GM10847 (cell line): ENCODE results near the gene PRRG3.

Experiments used
- POLR2A ChIP-seq: IDR thresholded peaks from 2 replicates; pipeline ENCODE4 v1.6.1; 2011; ENCODE audit not compliant: insufficient read length; ENCODE audit errors: extremely low read depth

PRRG3 gene

GRCh38 chrX:151752847-151753246 lies 57.6 kb downstream of the PRRG3 start:
- TF ChIP-seq POLR2A, result no peak

GRCh38 chrX:151753313-151754046 lies 58.2 kb downstream of the PRRG3 start:
- no peak for TF ChIP-seq POLR2A

GRCh38 chrX:151754047-151754429 lies 58.8 kb downstream of the PRRG3 start:
- TF ChIP-seq POLR2A, result no peak

GRCh38 chrX:151754641-151755215 lies 59.5 kb downstream of the PRRG3 start:
- no peak for TF ChIP-seq POLR2A
